CD4-positive, alpha-beta T cell (primary cell): ENCODE results near the gene PLXDC2. TPM values are rescaled to one million over a fixed set of nuclear protein-coding genes. Genes with fewer than 3 reads are reported as not detected.

Source experiments
- ATAC-seq: fragments of 200-7000 bp; cut with Tn5 transposase; one replicate; pipeline ENCODE4 v1.10.0; 2022; ENCODE audit warnings: mild to moderate bottlenecking; ENCODE audit not compliant: poor library complexity
- CTCF ChIA-PET: fragments of 350-600 bp; sonication (Branson Sonifier 250); formaldehyde crosslinking; loops from one replicate; lab custom pipeline; 2021; ENCODE audit warnings: antibody characterized with exemption, inconsistent platforms; lab: Charles Lee
- POLR2A ChIA-PET: fragments of 350-600 bp; sonication (Branson Sonifier 250); formaldehyde crosslinking; loops from one replicate; lab custom pipeline; 2021; ENCODE audit warnings: antibody characterized with exemption, inconsistent platforms; lab: Charles Lee
- DNase-seq, 14 experiments: peaks; one replicate each; pipeline ENCODE4 v3.0.0-alpha.2; 2013 to 2020; ENCODE audit warnings: mixed read lengths in 2 of 14
- H3K27ac ChIP-seq, 2 donors: one replicate each; pipeline versions ENCODE4 v1.5.1 to v1.7.0; 2013; ENCODE audit warnings: low read length in 2 of 2, low read depth in 1 of 2, mild to moderate bottlenecking in 1 of 2
- H3K27me3 ChIP-seq, 2 experiments: 1 replicate in 1 of 2; 2 replicates in 1 of 2; pipeline versions ENCODE4 v1.6.1 to v1.7.0; 2013; ENCODE audit warnings: low read length in 2 of 2, control low read depth in 1 of 2, mild to moderate bottlenecking in 1 of 2, moderate library complexity in 1 of 2; ENCODE audit not compliant: insufficient read depth in 2 of 2, control insufficient read depth in 1 of 2
- H3K36me3 ChIP-seq: one replicate; pipeline ENCODE4 v1.6.1; 2013; ENCODE audit warnings: low read length, control low read depth; ENCODE audit not compliant: insufficient read depth
- H3K4me1 ChIP-seq: one replicate; pipeline ENCODE4 v1.6.1; 2013; ENCODE audit warnings: low read length, control low read depth; ENCODE audit not compliant: insufficient read depth
- H3K4me3 ChIP-seq: one replicate; pipeline ENCODE4 v1.5.1; 2013; ENCODE audit warnings: mild to moderate bottlenecking, low read length, moderate library complexity
- H3K9me3 ChIP-seq, 2 experiments: 1 replicate in 1 of 2; 2 replicates in 1 of 2; pipeline versions ENCODE4 v1.6.1 to v1.7.0; 2013; ENCODE audit warnings: low read length in 2 of 2, mild to moderate bottlenecking in 2 of 2, control low read depth in 1 of 2, moderate library complexity in 1 of 2; ENCODE audit not compliant: control insufficient read depth in 1 of 2, insufficient read depth in 1 of 2
- H3K27ac Mint-ChIP-seq: one replicate; pipeline ENCODE4 v1.8.0; 2020; ENCODE audit warnings: mixed read lengths
- H3K27me3 Mint-ChIP-seq: one replicate; pipeline ENCODE4 v1.8.0; 2021; ENCODE audit warnings: mixed read lengths
- H3K36me3 Mint-ChIP-seq: one replicate; pipeline ENCODE4 v1.8.0; 2021; ENCODE audit warnings: low read depth, mixed read lengths
- H3K4me1 Mint-ChIP-seq: one replicate; pipeline ENCODE4 v1.8.0; 2021; ENCODE audit warnings: low read depth, mixed read lengths
- H3K4me3 Mint-ChIP-seq: one replicate; pipeline ENCODE4 v1.8.0; 2020; ENCODE audit warnings: mild to moderate bottlenecking, mixed read lengths
- H3K9me3 Mint-ChIP-seq: one replicate; pipeline ENCODE4 v1.8.0; 2020; ENCODE audit warnings: mixed read lengths
- intact Hi-C, 2 experiments: fragments of 100-400 bp; cut with DNase I in 1 of 2; cut with micrococcal nuclease in 1 of 2; formaldehyde crosslinking; loops; one replicate each; pipeline versions ENCODE4 v1.15.1 to v1.9.0; 2023 to 2025; cut with DNase I, micrococcal nuclease
- total RNA-seq, 174 experiments: library from RNA in 2 of 174; stranded (reverse) in 2 of 174; gene quantifications; one replicate each; pipeline ENCODE4 v1.2.3 and lab custom pipeline; 2021 to 2026
- TF ChIP-seq, protein P1 (sequence below): fragments of 200-600 bp; IDR thresholded peaks from one replicate; pipeline ENCODE4 v1.8.0; 2022; ENCODE audit warnings: antibody characterized with exemption, mild to moderate bottlenecking

The PLXDC2 gene
- total RNA-seq, 2 experiments from 2014 or later = 0.41 to 0.61 TPM

DNA sequence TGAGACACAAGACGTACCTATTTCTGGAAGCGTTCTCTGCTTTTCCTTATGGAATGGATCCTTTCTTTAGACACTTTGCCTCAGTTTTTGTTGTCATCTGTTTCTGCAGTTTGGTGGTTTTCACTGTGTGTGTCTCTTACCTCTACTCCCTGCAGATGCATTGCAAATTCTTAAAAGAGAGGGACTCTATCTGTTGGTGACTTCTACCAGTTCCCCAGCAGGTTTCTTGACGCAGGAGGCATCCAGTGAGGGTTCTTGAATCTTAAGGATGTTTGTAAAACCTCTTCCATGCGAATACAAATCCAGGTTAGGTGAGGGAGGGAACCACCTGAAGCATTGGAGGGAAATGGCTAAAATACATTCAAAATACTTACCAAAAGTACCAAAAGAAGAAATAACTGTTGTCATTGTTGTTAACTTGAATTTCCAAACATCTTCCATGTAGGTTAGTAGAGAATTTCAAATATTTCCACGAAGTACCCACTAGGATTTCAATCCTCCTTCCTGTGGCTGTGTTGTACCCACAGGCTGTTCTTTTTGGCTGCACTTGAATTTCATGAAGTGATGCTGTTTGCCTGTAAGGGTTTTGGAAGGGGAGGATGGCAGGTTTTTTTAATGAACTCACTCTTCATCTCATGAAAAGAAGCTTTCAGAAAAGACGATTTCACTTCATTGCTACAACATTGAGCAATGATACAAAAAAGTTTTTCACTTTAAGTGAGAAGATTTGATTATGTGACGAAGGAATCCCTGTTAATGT lies 32.2 kb downstream of the PLXDC2 start:
- ATAC-seq (no peak), DNase-seq (no peak)
- no peaks in the 10 kb centered on the region for H3K4me1 Mint-ChIP-seq
- no peak overlapping the region for H3K27ac ChIP-seq
- TF ChIP-seq, protein P1, sequence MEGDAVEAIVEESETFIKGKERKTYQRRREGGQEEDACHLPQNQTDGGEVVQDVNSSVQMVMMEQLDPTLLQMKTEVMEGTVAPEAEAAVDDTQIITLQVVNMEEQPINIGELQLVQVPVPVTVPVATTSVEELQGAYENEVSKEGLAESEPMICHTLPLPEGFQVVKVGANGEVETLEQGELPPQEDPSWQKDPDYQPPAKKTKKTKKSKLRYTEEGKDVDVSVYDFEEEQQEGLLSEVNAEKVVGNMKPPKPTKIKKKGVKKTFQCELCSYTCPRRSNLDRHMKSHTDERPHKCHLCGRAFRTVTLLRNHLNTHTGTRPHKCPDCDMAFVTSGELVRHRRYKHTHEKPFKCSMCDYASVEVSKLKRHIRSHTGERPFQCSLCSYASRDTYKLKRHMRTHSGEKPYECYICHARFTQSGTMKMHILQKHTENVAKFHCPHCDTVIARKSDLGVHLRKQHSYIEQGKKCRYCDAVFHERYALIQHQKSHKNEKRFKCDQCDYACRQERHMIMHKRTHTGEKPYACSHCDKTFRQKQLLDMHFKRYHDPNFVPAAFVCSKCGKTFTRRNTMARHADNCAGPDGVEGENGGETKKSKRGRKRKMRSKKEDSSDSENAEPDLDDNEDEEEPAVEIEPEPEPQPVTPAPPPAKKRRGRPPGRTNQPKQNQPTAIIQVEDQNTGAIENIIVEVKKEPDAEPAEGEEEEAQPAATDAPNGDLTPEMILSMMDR = no peak
- H3K4me3 ChIP-seq = no peak overlapping the region
- H3K9me3 ChIP-seq = no peaks in the 10 kb centered on the region
- no peak overlapping the region for H3K27ac Mint-ChIP-seq
- ChIA-PET CTCF (no interaction called here), POLR2A (no interaction called here)
- H3K4me1 ChIP-seq = no peaks in the 10 kb centered on the region
- H3K36me3 ChIP-seq = no peaks in the 10 kb centered on the region
- H3K36me3 Mint-ChIP-seq = no peaks in the 10 kb centered on the region
- no peaks in the 10 kb centered on the region for H3K27me3 Mint-ChIP-seq
- H3K9me3 Mint-ChIP-seq = peaks cover 4% of the 10 kb centered on the region
- intact Hi-C loops = no loop called here
- H3K27me3 ChIP-seq = no peaks in the 10 kb centered on the region
- no peak overlapping the region for H3K4me3 Mint-ChIP-seq

DNA sequence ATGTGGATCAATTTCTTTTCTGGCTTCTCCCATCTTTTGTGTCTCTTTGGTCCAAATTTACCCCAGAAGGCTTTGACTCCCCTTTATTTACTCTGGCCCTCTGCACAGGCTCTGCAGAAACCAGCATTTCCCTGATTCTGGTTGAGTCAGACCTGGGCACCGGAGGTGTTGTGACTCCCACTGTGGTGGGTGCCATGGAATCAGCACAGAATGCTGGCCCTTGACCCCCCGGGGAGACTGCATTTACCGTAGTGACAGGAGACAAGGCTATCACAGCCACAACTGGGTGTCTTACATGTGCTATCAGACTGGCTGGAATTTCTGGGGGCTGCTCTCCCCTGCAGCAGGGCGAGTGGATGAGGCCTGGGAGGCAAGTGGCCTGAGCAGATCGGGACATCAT lies 37.6 kb downstream of the PLXDC2 start:
- H3K27ac Mint-ChIP-seq = no peak overlapping the region
- no peaks in the 10 kb centered on the region for H3K4me1 Mint-ChIP-seq
- ChIA-PET POLR2A (no interaction called here), CTCF (no interaction called here)
- no peak for DNase-seq
- no peaks in the 10 kb centered on the region for H3K4me1 ChIP-seq
- no peaks in the 10 kb centered on the region for H3K36me3 Mint-ChIP-seq
- H3K27me3 Mint-ChIP-seq = no peaks in the 10 kb centered on the region
- no peaks in the 10 kb centered on the region for H3K36me3 ChIP-seq
- no peaks in the 10 kb centered on the region for H3K9me3 Mint-ChIP-seq
- no peak overlapping the region for H3K4me3 Mint-ChIP-seq
- no peak for ATAC-seq
- intact Hi-C loops = no loop called here
- no peak overlapping the region for H3K27ac ChIP-seq
- TF ChIP-seq, protein P1 = no peak
- no peaks in the 10 kb centered on the region for H3K9me3 ChIP-seq
- H3K27me3 ChIP-seq = no peaks in the 10 kb centered on the region
- H3K4me3 ChIP-seq = no peak overlapping the region

DNA sequence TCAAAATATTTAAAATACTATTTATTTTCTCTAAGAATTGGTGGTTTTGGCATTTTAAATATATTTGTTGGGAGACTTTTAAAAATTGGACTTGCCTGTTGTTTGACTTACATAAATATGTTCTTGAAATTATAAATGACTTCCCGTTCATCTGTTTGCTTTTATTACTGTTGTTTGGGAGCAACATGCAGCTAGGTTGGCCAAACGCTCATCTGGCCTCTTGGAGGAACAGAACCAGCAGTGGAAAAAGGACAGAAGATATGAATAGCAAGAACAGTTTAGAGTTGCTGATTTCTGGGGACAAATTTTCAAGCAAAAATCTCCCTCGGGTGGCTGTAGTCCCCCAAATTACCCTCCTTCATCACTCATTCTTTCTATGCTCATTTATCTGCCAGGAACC lies 41.6 kb downstream of the PLXDC2 start:
- Mint-ChIP-seq H3K4me1 (no peaks in the 10 kb centered on the region), H3K4me3 (no peak overlapping the region), H3K27ac (no peak overlapping the region), H3K27me3 (no peaks in the 10 kb centered on the region), H3K36me3 (no peaks in the 10 kb centered on the region), H3K9me3 (no peaks in the 10 kb centered on the region)
- intact Hi-C loops = no loop called here
- ATAC-seq (no peak), DNase-seq (no peak)
- POLR2A ChIA-PET = no interaction called here
- Histone ChIP-seq H3K36me3 (no peaks in the 10 kb centered on the region), H3K27ac (no peak overlapping the region), H3K4me3 (no peak overlapping the region), H3K27me3 (no peaks in the 10 kb centered on the region), H3K9me3 (no peaks in the 10 kb centered on the region), H3K4me1 (no peaks in the 10 kb centered on the region)
- CTCF ChIA-PET = no interaction called here
- TF ChIP-seq, protein P1 = no peak
